Activated CD4-positive, alpha-beta T cell treated with anti-CD3 and anti-CD28 coated beads, Interleukin-2, Interleukin-4, amounts not matched to agents 100 ng/mL and 50 ng/mL, durations not matched to agents 16 hours and 8 hours (primary cell): ENCODE data around the gene SPDYC.

Source experiments
- DNase-seq: peaks from one replicate; pipeline ENCODE4 v3.0.0-alpha.2; 2020; ENCODE audit warnings: low spot score

SPDYC gene

DNA sequence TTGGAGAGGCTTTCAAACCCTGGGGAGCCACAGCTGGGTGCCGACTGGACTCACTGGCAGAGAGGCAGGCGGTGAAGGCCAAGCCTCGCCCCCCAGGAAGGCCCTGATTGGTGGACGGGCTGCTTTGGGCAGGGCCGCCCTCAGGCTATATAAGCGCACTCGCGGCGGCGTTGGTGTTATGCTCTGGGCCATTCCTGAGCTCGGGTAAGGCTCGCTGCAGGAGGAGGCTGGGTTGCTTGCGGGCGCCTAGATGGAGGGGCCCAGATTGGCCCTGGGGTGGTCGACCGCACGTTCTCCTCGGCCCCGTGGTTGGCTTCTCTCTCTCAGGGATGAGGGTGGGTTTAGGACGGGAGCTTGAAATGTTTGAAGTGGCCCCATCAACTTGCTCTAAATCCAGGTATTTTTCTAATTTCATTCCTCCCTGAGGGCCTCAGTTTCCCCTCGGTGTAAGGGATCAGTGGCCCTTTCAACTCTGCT lies at the start of gene SPDYC:
SPDYC (plus strand) TSS at position 176 of the 477 bp plus-strand sequence. CDS start 1,125 bp downstream, outside the sequence.
- no peak for DNase-seq

GRCh38 chr11:65120831-65121230 lies 49.2 kb upstream of the SPDYC start:
- DNase-seq: no peak

DNA sequence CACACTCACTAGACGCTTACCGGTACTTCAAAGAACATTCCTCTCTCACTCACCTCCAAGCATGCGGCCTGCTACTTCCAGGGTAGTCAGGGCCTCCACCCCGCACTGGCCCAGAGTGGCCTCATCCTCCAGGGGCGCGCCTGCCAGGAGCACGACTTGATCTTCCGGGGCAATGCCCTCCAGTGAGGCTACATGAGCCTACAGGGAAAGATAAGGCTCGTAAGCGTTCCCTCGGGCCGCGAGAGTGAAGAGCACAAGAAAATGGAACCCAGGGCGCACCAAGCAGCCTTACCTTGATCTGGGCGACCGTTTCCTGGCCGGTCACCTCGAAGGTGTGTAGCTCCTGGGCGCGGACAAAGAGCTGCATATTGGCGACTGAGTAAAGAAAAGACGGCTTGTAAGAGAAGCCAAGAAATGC lies 48.6 kb upstream of the SPDYC start:
- DNase-seq: no peak

- DNase-seq: peak; percentile 99
Observed at GRCh38 chr11:65121865-65122696, 48.0 kb upstream of the SPDYC start, which contains the start of the genes FAU and MRPL49. FAU (minus strand) TSS chr11:65122134; CDS start chr11:65121813, 321 bp downstream. MRPL49 (plus strand) TSS chr11:65122321; CDS start chr11:65122347, 26 bp downstream.

DNA sequence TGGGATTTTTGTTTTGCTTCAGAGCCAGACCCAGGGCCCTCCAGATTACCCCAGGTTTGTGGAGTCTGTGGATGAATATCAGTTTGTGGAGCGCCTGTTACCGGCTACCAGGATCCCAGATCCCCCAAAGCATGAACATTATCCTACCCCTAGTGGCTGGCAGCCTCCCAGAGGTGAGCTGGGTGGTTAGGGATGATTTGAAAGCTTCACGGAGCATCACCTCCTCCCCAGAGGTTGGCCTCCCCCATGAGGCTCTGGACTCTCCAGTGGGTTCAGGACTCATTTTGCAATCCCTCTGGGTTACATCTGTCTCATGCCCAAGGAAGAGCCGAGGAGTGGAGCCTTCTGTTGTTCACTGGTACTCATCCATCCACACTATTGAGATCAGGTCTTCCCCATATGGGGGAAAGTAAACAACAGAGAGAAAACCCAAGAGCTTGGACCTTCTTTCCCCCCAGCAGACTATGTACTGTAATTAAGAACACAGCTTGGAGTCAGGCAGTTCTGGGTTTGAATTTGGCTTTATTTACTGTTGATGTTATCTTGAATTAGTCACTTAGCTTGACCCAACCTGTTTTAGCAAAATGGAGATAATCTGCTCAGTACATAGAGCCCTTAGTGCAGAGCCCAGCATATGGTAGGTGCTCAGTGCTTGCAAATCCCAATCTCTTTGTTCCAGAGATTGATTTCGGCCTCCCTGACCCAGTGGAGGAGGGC lies 45.4 kb upstream of the SPDYC start:
- no peak for DNase-seq

DNA sequence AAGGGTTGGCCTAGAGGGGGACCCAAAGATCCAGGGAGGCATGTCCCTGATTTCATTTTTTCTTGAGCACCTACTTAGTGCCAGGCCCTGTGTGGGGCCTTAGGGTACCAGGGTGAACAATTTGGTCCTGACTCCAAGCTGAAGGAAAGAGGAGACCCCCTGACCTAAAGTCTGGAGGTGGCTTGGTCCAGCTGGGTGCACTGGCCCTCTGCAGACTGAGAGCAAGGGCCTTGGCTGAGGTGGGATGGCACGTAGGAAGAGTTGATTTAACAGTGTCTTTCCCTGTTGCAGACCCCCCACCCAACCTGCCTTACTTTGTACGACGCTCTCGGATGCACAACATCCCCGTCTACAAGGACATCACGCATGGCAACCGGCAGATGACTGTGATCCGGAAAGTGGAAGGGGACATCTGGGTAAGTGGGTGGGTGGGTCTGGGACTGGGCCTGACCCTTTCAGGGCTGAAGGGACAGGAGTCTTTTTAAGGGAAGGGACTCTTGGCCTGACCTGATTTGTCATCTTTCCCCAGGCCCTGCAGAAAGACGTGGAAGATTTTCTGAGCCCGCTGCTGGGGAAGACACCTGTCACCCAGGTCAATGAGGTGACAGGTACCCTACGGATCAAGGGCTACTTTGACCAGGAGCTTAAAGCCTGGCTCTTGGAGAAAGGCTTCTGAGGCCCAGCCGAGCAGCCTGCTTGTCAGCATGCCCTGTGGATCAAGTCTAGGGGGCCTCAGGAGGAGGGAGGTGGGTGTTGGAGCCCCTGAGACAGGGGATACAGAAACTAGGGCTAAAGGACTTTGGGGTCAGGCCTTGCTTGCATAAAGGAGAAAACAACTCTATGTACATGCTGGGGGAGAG lies 44.6 kb upstream of the SPDYC start:
- DNase-seq: no peak

- no peak for DNase-seq
Observed at GRCh38 chr11:65126624-65127274, 43.3 kb upstream of the SPDYC start.

DNA sequence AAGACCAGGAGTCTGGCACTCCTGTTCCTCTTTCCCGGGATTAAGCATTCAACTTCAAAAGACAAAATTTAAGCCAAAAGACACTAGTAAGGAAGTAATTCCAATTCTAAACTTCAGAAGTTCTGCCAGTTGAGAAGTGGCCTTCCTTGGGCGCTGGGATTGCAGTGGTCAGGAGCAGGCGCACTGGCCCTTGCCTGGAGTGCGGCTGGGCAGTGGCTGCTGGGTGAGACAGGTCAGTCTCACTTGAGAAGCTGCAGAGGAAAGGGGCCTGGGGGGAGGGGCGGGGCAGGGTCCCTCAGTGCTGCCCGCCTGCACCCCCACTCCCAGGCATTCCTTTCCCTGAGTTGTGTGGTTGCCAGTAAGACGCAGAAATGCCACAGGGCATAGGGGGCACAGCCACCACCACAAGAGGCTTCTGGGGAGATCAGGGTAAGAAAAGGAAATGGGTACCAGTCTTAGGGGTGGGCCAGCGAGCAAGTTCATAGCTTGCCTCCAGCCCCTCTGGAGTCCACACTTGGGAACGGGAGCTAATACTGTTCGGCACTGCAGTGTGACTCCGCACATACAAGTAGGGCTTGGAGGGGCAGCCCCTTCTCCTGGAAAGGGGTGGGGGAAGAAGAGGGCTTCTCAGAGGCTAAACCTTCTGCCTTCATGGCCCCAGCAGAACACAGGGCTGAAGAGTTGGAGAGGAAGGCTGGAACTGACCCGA lies 42.4 kb upstream of the SPDYC start:
- no peak for DNase-seq

GRCh38 chr11:65128182-65129145 lies 41.6 kb upstream of the SPDYC start:
- no peak for DNase-seq

- DNase-seq: no peak
Observed at GRCh38 chr11:65129649-65130441, 40.2 kb upstream of the SPDYC start.

GRCh38 chr11:65130631-65131416 lies 39.2 kb upstream of the SPDYC start:
- no peak for DNase-seq

DNA sequence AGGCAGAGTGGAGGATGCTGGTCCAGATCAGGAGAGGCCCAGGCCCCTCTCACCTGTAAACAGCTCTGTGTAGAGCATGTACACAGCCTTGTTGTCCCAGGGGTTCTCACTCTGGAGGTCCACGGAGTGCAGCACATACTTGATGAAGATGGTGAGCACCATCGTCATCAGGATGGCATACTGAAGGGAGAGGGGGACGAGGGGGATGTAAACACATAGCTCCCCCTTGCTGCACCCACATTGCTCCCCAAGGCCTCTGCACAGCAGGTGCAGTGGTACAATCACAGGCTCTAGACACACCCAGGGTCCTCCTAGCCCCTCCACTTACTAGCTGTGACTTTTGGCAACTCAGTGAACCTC lies 38.6 kb upstream of the SPDYC start:
- DNase-seq: no peak

DNA sequence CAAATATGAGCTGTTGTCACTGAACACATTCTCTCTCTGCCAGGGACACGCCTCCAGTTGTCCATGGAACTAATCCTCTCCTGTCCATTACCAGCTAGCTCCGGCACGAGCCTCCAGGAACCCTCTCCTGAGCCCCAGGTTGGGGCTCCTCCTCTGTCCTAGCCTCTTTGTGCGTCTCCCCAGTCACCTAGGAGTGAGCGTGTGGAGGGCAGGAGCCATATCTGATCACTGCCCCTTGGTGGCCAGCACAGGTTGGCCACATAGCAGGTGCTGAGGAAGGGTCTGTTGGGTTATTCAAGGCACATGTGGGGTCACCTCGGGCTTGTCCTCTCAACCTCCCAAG lies 38.2 kb upstream of the SPDYC start:
- DNase-seq: no peak

GRCh38 chr11:65132238-65132987 lies 37.6 kb upstream of the SPDYC start:
- no peak for DNase-seq

- peak; percentile 61 for DNase-seq
Observed at GRCh38 chr11:65132988-65133700, 36.9 kb upstream of the SPDYC start.

DNA sequence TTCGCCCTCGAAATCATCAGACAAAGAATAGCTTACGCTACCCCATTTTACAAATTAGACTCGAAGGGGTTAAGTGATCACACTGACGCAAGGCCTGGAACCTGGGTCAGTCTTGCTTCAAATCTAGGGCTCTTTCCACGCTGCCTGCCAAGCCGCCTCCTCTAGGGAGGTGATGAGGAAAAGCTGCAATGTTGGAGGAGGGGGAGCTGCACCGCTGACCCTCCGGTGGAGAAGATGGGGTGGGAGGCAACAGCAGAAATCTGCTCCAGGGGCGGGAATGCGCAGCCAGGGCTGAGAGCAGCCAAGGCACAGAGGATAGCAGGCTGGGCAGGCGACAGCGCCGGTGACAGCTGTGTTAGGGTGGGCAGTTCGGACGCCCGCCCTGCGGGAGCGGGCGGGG lies 36.3 kb upstream of the SPDYC start:
- no peak for DNase-seq
